HepG2 (cell line): ENCODE data around the gene ARHGAP30. TPM values are rescaled to one million over a fixed set of nuclear protein-coding genes. Genes with fewer than 3 reads are reported as not detected.

ENCODE experiments used
- ARHGAP35 ChIP-seq: sonication (generic); formaldehyde crosslinking; IDR thresholded peaks from 2 replicates; pipeline ENCODE4 v1.9.0; 2022; ENCODE audit warnings: mild to moderate bottlenecking, inconsistent platforms, moderate library complexity, missing genetic modification reagents, borderline replicate concordance
- ARID5B ChIP-seq: IDR thresholded peaks from 2 replicates; pipeline ENCODE4 v1.4.0; 2020; ENCODE audit warnings: mild to moderate bottlenecking, missing genetic modification reagents
- BCL6 ChIP-seq: IDR thresholded peaks from 2 replicates; pipeline ENCODE4 v1.6.1; 2016; ENCODE audit warnings: missing genetic modification reagents, missing compliant biosample characterization
- CBX1 ChIP-seq: IDR thresholded peaks from one replicate; pipeline ENCODE4 v1.6.1; 2016; ENCODE audit warnings: antibody characterized with exemption, low read depth
- KLF9 ChIP-seq: IDR thresholded peaks from 2 replicates; pipeline ENCODE4 v1.6.1; 2016; ENCODE audit warnings: low read depth
- MYC ChIP-seq: sonication (generic); formaldehyde crosslinking; IDR thresholded peaks from 2 replicates; pipeline ENCODE4 v1.9.0; 2021; ENCODE audit warnings: missing genetic modification reagents, borderline replicate concordance
- NR2F6 ChIP-seq, 2 experiments: IDR thresholded peaks; 2 replicates each; pipeline ENCODE4 v1.6.1; 2016; ENCODE audit warnings: antibody characterized with exemption in 1 of 2, mild to moderate bottlenecking in 1 of 2
- SIX1 ChIP-seq: sonication (generic); formaldehyde crosslinking; IDR thresholded peaks from 2 replicates; pipeline ENCODE4 v1.4.0; 2020; ENCODE audit warnings: missing genetic modification reagents, borderline replicate concordance
- ZNF580 ChIP-seq: IDR thresholded peaks from 2 replicates; pipeline ENCODE4 v1.6.1; 2016; ENCODE audit warnings: low read depth, borderline replicate concordance
- ZNF670 ChIP-seq: sonication (generic); formaldehyde crosslinking; IDR thresholded peaks from 2 replicates; pipeline ENCODE4 v1.8.0; 2022; ENCODE audit warnings: mild to moderate bottlenecking, missing genetic modification reagents, borderline replicate concordance
- polyA plus RNA-seq, 8 experiments: library from polyadenylated mRNA; depleted of rRNA in 3 of 8; stranded (reverse) in 7 of 8; unstranded in 1 of 8; fragments of >200 nt; fragmentation: Illumina TruSeq in 4 of 8; extraction: Trizol in 4 of 8; gene quantifications; 2 replicates each; pipeline versions ENCODE4 v1.2.1 to v1.2.3, GENCODE V29; 2011 to 2016; ENCODE audit warnings: low read depth in 4 of 8, missing spikeins in 1 of 8, mixed read lengths in 1 of 8; ENCODE audit not compliant: insufficient read depth in 1 of 8
- total RNA-seq, 5 experiments: library from RNA; depleted of rRNA; stranded (reverse); fragments of >200 nt; fragmentation: Illumina TruSeq; extraction: Trizol; gene quantifications; 2 replicates each; pipeline ENCODE4 v1.2.3, GENCODE V29; 2016; ENCODE audit warnings: low read depth in 1 of 5
- TF ChIP-seq, protein P1 (sequence below): sonication (generic); formaldehyde crosslinking; IDR thresholded peaks from 2 replicates; pipeline ENCODE4 v1.5.0; 2020; ENCODE audit warnings: missing genetic modification reagents
- TF ChIP-seq, protein P2 (sequence below): sonication (generic); formaldehyde crosslinking; IDR thresholded peaks from 2 replicates; pipeline ENCODE4 v1.5.0; 2020; ENCODE audit warnings: missing genetic modification reagents
- TF ChIP-seq, protein P3 (sequence below): sonication (generic); formaldehyde crosslinking; IDR thresholded peaks from 2 replicates; pipeline ENCODE4 v1.4.0; 2020; ENCODE audit warnings: mild to moderate bottlenecking, missing genetic modification reagents
- TF ChIP-seq, protein P4 (sequence below): sonication (generic); formaldehyde crosslinking; IDR thresholded peaks from 2 replicates; pipeline ENCODE4 v1.4.0; 2020; ENCODE audit warnings: missing genetic modification reagents

The ARHGAP30 gene
- total and polyA plus RNA-seq, 2 of the 13 experiments (the other 11 are each of a cell fraction or from before 2014, with no cell fraction given) = 0.13 to 0.20 TPM

GRCh38 chr1:161117759-161118581, 48.3 kb upstream of the ARHGAP30 start, which contains the start of the genes NIT1 and PFDN2 (continued):
- TF ChIP-seq, protein P1, sequence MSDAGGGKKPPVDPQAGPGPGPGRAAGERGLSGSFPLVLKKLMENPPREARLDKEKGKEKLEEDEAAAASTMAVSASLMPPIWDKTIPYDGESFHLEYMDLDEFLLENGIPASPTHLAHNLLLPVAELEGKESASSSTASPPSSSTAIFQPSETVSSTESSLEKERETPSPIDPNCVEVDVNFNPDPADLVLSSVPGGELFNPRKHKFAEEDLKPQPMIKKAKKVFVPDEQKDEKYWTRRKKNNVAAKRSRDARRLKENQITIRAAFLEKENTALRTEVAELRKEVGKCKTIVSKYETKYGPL = 0 out of 2 replicates have a peak, but pooled peaks have one; percentile 47
- TF ChIP-seq ZNF670 (no peak), ARID5B (CRISPR knock-in tag) (peak; percentile 31), SIX1 (CRISPR knock-in tag) (no peak), KLF9 (CRISPR knock-in tag) (peak; percentile 82; the same call in 1 of the 2 replicates), CBX1 (peak; percentile 66), BCL6 (peak; percentile 45; the same call in 1 of the 2 replicates), NR2F6 (IDR thresholded peaks at IDR 0.05) (no peak), NR2F6 (CRISPR knock-in tag; IDR thresholded peaks at IDR 0.05) (no peak), ZNF580 (CRISPR knock-in tag) (no peak), MYC (CRISPR knock-in tag) (peak; percentile 87; the same call in 1 of the 2 replicates), ARHGAP35 (CRISPR knock-in tag) (peak; percentile 84; the same call in 1 of the 2 replicates)
- TF ChIP-seq, protein P2, sequence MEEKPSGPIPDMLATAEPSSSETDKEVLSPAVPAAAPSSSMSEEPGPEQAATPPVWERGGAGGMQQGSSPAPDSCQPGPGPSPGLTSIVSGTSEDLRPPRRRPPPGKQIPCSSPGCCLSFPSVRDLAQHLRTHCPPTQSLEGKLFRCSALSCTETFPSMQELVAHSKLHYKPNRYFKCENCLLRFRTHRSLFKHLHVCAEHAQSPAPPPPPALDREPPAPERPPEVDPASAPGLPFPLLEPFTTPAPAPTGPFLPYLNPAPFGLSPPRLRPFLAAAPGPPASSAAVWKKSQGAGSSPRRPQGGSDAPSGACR (CRISPR knock-in tag) = 0 out of 2 replicates have a peak, but pooled peaks have one; percentile 12
- TF ChIP-seq, protein P3, sequence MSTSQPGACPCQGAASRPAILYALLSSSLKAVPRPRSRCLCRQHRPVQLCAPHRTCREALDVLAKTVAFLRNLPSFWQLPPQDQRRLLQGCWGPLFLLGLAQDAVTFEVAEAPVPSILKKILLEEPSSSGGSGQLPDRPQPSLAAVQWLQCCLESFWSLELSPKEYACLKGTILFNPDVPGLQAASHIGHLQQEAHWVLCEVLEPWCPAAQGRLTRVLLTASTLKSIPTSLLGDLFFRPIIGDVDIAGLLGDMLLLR = no peak
- TF ChIP-seq, protein P4, sequence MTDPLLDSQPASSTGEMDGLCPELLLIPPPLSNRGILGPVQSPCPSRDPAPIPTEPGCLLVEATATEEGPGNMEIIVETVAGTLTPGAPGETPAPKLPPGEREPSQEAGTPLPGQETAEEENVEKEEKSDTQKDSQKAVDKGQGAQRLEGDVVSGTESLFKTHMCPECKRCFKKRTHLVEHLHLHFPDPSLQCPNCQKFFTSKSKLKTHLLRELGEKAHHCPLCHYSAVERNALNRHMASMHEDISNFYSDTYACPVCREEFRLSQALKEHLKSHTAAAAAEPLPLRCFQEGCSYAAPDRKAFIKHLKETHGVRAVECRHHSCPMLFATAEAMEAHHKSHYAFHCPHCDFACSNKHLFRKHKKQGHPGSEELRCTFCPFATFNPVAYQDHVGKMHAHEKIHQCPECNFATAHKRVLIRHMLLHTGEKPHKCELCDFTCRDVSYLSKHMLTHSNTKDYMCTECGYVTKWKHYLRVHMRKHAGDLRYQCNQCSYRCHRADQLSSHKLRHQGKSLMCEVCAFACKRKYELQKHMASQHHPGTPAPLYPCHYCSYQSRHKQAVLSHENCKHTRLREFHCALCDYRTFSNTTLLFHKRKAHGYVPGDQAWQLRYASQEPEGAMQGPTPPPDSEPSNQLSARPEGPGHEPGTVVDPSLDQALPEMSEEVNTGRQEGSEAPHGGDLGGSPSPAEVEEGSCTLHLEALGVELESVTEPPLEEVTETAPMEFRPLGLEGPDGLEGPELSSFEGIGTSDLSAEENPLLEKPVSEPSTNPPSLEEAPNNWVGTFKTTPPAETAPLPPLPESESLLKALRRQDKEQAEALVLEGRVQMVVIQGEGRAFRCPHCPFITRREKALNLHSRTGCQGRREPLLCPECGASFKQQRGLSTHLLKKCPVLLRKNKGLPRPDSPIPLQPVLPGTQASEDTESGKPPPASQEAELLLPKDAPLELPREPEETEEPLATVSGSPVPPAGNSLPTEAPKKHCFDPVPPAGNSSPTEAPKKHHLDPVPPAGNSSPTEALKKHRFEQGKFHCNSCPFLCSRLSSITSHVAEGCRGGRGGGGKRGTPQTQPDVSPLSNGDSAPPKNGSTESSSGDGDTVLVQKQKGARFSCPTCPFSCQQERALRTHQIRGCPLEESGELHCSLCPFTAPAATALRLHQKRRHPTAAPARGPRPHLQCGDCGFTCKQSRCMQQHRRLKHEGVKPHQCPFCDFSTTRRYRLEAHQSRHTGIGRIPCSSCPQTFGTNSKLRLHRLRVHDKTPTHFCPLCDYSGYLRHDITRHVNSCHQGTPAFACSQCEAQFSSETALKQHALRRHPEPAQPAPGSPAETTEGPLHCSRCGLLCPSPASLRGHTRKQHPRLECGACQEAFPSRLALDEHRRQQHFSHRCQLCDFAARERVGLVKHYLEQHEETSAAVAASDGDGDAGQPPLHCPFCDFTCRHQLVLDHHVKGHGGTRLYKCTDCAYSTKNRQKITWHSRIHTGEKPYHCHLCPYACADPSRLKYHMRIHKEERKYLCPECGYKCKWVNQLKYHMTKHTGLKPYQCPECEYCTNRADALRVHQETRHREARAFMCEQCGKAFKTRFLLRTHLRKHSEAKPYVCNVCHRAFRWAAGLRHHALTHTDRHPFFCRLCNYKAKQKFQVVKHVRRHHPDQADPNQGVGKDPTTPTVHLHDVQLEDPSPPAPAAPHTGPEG (CRISPR knock-in tag) = no peak
